HG03469 (cell line): Measurements from ENCODE around the gene KCNIP3.

Experiments
- ATAC-seq: cut with Tn5 transposase; IDR thresholded peaks from one replicate; pipeline ENCODE4 v1.9.1; 2021; ENCODE audit warnings: mild to moderate bottlenecking, moderate library complexity, moderate number of reproducible peaks; ENCODE audit not compliant: unreplicated experiment

The KCNIP3 gene

DNA sequence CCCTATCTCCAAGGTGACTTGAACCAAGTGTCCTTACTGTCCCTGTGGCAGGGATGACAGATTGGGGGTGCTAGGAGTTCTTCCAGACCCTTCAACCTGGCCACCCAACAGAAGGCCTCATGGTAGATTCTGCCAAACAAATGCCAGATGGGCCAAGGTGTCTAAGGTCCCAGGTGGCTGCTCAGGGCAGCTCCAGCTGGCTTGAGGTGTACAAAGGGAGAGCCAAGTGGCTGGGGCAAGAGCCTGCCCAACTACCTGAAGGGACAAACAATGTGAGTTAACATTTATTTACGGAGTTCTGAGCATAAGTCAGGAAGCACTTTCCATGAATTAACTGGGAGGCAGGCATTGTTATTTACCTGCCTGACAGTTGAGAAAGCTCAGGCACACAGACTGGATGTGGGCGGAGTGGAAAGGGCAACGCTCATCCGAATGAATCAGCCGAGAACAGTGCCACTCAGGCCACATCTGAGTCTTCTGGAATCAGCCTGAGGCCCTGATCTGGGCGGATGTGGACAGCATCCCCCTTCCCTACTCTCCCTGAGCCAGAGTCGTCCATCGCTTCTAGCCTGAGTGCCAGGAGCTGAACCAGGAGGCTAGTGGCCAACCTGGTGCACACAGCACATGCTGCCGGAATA, 4.4 kb upstream of the KCNIP3 start:
- no peak for ATAC-seq

DNA sequence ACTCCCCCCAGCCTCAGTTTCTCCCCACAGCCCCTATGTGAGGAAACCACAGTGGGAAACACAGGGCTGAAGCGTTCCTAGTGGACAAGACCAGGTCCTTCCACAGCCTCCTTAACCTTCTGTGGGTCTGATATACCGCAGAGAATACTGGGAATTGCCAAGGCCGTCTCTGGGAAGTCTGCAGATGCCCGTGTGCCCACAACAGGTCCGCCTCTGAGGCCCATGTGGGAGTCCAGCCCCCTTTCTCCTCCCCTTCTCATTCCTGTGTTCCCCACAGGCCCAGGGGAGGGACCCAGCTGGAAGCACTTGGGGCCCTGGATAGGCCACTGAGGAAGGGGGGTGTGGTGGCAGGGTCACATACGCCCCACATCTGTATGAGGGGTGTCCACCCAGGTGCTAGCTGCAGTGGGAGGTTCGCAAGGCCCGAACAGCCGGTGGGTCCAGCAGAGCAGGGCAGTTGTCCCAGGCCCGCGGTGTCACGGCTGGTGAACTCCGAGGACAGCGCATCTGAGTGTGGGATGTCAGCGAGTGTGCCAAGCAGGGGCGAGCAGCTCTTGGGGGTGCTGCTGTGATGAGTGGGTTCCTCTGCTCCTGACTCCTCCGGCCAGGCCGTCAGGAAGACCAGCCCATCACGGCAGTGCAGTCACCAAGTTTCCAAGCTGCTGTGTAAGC, 2.4 kb upstream of the KCNIP3 start:
- ATAC-seq: no peak

DNA sequence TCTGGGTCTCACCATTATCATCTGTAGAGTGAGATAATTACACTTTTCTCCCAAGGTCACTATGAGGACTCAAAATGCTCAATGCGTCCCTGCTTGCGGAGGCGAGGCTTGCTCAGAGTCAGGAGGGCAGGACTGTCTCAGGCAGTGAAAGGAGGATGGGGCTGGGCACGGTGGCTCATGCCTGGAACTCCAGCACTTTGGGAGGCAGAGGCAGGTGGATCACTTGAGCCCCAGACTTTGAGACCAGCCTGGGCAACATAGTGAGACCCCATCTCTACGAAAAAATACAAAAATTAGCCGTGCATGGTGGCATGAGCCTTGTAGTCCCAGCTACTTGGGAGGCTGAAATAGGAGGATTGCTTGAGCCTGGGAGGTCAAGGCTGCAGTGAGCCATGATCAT, 1.8 kb upstream of the KCNIP3 start:
- ATAC-seq: no peak

DNA sequence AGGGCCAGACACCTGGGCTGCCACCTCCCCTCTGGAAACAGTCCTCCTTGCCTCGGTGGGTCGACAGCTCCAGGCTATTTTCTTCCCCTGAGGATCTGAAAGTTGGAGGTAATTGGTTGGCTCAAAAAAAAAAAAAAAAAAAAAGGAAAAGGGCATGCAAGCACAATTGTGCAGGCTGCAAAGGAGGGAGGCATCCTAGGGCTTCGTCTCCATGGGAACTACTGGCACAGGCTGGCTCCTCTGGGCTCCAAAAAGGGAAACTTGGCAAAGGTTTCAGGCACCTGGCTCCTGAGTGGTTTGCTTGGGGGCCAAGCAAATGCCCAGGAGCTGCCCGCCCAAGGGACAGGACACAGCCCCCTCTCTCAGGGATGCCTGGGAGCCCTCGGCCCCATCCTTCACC, 1.1 kb upstream of the KCNIP3 start:
- ATAC-seq: no peak

DNA sequence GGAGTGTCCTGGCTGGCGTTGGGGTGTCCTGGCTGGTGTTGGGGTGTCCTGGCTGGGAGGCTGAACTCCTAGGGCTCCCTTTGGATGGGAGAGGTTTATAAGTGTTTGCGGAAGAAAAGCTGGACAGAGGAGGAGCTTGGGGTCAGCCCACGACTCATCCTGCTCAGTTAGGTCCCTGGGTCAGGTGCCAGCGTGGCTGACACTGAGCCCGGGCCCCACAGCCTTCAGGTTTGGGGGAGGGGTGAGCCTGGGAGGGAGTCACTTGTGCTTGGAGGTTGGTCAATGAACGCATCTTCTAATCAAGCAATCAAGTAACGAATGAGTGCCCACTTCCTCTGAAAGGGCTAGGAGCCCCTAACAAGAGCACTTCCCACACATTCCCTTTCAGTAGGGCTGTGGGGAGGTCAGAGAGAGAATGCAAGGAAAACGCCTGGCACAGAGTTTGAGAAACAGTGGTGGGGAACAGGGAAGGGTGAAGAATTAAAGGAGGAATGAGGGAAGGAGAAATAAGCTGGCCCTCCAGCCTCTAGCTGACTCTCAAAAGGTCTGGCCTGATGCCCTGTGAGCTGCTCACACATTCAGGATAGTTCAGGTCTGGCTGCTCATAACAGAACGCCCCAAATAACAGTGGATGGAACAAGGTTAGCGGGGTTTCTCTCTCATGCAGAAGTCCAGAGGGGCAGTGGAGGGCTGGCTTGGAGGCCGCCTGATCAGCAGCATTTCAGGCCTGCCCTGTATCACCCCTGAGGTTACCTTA, 670 bp downstream of the KCNIP3 start:
- no peak for ATAC-seq

DNA sequence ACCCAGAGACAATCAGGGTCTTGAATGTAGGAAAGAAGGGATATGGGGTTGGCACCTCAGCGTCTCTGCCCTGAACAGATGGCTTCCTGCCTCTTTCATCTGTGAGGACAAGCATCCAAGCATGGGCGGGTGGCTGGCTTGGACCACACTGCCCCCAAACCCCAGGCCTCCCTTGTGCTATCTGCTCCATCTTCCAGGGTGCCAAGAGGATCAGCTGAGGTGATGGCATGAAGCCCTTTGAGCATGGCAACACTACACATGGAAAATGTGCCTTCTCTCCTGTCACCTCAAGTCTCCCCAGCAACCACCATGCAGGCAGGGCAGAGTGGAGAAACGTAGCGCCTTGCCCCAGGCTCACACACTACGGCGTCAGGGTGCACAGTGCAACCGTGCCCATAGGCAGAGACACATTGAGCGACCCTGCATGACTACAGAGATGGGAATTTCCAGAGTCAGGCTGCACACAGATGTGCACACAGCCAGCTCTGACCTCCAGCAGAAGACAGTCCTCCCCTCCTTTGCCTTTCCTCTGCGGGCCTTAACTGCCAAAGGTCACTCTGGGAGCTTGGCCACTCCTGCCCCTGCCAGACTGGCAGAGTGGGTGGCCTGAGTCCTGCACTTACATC, 1.5 kb downstream of the KCNIP3 start:
- ATAC-seq: no peak

DNA sequence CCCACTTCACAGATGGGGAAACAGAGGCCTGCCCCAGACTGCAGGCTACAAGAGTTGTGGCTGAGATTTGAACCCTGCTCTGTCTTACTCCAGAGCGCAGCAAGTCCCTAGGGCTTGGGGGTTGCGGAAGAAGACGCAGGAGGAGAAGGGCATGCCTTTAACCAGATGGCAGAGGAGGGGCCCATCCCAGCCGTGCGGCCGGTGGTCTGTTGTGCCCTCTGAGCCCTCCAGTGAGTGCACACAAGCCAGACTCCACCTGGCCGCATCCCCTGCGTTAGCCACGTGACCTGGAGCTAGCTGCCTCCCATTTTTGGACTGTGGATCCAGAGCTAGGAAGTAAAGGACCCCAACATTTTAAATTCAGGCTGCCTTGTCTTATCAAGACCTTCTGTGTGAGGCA, 2.8 kb downstream of the KCNIP3 start:
- ATAC-seq: no peak

DNA sequence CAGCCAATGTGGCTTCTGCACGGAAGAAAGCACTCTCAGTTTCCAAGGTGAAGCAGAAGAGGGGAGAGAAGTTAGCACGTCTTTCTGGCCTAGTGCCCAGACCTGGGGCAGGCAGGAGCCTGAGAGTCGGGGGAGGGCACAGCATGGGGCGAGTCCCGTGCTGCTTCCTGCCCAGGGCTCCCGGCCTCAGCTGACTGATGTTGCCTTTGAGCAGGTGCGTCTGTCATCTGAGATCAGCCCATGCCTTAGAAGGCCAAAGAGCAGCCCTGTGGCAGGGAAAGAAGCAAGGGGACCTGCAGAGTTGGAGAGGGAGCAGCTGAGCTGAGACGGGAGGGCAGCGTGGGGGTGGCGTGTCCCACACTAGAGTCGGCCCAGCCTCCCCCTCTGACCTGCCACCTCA, 3.3 kb downstream of the KCNIP3 start:
- no peak for ATAC-seq

DNA sequence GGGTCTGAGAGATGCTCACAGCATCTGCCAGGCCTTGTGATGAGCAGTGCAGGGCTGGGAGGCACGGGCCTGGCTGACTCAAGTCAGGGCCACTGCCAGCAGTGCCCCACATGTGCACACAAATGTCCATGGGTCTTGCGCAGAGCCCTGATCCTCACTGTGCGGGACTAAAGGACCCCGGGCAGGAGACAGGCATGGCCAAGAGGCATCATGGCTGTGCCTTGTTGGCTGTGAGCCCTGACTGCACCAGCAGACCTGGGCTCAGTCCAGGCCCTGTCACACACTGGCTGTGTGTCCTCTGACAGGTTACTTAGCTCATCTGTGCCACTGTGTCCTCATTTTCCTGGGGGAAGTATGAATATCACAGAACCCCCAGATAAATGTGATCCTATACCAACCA, 4.0 kb downstream of the KCNIP3 start:
- no peak for ATAC-seq

DNA sequence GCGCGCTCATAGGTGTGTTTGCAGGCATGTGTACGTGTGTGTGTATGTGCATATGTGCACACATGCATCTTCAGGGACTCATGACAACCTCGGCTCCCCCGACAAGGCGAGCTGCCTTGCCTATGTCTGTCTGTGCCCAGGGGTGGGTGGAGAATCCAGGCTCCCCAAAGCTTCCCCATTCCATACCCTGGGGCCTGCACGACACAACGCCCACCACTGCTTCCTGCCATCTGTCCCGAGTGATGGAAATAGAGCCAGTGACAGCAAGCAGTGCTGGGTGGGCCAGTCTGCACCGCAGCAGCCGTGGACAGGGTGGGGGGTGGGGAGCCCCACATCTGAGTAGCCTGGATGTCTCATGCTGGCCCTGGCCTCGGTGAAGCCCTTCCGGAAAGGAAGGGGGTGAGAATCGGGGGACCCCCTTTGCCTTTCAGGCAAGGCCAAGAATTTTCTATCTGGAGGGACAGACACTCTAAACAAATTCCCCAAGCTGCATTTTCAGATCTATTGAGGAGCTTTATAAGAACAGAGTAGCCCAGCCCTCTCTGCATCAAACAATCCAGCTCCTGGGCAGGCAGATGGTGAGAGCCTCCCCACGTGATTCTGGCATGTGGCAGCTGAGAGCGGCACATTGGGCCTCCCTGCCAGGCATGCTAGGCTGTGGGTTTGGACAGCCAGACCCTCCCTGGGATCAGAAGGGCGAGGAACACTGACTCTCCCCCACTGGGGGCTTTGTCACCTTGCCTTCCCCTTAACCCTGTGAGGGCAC, 4.9 kb downstream of the KCNIP3 start:
- no peak for ATAC-seq

DNA sequence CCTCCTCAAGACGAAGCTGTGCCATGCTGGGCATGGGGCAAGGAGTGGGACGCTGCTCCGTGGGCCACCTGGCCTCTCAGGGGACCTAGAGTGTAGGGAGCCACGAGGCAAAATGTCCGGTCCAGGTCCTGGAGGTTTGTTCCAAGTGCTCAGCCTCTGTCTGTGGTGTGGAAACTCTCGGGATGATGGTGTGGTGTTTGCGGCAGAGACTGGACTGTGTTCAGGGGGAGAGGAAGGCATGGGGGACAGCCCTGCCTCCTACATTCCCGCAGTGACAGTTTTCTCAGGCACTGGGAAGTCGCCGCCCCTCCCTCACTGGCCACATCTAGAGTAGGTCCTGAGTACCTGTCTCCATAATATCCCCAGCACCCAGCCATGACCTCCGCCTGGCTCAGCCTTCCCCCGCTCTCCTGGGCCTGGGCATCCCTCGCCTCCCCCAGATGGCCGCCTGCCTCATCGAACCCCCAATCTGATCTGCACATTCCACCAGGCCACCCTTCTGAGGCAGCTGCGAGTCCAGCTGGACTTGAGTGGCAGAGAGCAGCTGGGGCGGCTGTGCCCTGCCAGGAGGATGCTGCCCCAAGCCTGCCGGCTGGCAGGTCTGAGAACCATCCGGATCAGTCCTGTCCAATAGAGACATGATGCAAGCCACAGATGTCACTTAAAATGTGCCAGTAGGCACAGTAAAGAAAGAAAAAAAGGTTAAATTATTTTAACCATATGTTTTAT, 6.2 kb downstream of the KCNIP3 start:
- no peak for ATAC-seq

DNA sequence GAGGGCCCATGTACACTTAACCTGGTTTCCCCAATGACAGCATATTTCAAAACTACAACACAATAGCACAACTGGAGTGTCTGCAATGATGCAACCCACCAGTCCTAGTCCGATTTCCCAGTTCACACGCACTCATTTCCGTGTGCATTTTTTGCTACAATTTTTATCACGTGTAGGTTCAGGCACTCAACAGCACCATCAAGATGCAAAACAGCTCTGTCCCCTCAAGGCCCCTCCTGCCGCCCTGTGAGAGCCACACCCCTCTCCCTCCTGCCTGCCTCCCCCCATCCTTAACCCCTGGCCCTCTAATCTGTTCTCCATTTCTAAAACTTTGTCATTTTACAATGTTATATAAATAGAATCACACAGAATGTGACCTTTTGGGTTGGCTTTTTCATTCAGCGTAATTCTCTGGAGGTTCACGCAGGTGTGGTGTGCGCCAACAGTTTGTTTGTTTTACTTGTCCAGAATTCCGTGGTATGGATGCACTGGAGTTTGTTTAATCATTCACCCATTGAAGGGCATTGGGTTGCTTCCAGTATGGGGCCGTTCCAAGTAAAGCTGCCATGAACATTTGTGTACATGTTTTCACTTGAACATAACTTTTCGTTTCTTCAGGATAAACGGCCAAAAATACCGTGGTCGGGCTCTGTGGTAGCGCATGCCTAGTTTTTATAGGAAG, 8.4 kb downstream of the KCNIP3 start:
- ATAC-seq: no peak

DNA sequence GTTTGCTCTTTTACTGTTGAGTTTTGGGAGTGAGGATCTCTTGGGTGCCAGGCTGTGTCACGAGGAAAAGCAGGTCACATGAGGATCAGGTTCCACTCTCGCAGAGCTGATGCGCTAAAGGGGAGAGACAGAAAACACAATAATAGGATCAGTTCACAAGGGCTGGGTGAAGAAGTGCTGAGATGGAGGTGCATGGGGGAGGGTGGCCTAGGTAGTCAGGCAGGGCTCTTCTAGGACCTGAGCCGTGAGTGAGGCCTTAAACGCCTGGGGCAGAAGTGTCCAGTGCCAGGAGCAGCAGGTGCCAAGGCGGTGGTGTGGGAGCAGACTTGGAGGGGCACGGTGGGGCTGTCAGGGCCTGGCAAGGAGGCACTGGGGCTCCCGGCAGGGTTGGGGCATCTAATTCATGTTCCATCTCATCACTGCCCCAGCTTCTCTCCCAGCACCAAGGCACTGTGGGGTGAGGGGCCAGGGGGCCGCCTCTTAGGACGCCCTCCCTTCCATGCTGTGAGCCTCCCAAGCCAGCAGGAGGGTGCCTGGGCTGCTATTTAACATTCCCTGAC, 9.3 kb downstream of the KCNIP3 start:
- ATAC-seq: no peak

DNA sequence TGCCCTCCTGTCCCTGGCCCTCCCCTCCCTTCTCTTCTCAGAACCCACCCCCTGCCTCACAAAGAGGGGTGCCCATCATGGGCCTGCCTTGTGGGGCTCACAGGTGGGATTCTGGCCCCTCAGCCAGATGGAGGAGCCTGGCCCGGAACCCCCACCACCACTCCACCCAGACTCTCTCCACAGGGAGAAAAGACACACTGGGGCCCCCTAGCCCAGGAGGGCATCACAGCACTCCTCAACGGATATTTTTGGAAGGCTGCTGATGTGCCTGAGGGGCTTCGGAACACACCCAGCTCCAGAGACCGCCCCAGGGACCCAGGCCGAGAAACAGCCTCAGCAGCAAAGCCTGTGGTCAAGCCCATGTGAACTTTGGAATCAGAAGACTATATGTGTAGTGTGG, 9.9 kb downstream of the KCNIP3 start:
- no peak for ATAC-seq

DNA sequence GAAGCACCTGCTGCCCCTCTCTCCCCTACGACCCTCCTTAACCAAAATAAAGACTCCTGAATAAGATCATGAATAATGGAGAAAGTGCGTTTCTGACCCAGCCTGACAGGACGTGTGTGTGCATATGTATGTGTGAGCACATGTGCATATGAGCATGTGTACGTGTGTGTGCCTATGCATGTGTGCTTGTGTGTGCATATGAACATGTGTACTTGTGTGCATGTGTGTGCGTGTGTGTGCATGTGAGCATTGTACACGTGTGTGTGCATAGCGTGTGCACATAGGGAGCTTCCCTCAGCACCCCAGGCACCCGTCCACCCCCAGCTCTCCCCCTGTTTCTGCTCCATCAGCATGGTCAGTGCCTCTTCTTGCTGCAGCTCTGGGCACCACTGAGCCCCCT, 10.7 kb downstream of the KCNIP3 start:
- ATAC-seq: no peak

DNA sequence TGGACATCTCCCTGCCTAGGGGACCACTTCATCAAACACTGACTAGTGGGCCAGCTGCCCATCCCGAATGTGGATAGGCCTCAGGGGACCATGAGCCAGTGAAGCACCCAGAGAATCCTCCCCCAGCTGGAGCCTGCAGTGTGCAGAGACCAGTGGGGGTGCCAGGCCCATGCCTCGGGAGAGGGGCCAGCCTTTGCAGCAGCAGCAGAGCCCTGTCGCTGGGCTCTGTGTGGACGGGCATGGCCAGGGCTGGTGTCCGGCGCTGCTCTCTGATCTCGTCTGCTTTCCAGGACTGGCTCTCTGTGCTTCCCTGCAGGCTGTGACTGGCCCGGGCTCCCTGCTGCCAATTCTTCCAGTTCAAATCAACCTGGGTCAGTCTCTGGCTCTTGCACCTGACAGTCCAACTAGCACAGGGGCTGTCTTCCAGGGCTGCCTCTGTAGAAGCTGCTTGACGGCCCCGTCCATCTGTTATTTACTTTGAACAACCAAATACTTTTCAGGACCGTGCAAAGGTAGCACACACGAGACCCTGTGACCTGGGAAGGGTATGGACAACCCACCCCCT, 11.4 kb downstream of the KCNIP3 start:
- no peak for ATAC-seq

DNA sequence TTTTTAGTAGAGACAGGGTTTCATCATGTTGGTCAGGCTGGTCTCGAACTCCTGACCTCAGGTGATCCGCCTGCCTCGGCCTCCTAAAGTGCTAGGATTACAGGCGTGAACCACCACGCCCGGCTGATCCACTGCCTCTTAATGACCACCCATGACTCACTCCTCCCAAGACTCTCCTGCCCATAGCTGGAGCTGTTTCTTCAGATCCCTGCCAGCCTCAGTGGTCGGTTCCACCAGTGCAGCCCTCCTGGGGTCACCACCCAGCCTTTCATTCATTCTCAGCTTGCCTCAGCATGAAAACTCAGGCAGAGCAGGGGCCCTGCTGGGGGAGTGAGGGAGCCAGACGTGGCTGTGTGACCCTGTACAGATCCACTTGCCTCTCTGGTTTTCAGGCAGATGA, 12.5 kb downstream of the KCNIP3 start:
- ATAC-seq: no peak

DNA sequence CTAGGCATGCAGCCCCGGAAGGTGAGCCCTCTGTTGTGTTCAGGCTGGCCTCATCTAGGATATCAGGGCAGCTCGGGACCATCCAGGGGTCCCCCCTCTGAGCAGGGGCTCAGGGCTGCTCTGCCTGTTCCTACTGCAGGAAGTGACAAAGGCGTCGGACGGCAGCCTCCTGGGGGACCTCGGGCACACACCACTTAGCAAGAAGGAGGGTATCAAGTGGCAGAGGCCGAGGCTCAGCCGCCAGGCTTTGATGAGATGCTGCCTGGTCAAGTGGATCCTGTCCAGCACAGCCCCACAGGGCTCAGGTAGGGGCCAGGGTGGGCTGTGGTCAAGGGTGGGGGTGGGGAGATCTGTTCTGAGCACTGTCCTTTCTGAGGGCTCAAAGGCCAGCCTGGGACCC, 13.1 kb downstream of the KCNIP3 start:
- no peak for ATAC-seq

DNA sequence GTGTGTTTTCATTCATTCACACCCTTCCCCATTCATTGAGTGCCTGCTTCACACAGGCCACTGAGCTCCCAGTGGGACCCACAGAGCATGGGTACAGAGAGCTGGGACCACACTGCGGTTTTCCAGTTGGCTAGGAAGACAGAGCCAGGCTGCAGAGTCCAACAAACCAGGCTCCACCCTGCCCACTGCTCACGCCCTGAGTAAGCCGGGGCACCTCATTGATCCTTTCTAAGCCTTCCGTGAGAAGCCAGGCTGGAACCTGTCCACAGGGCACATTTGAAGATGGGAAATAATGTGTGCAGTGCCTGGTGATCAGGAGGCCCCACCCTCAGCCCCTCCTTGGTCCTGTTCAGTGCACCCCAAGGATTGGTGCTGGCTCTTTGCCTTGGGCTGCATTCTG, 13.5 kb downstream of the KCNIP3 start:
- ATAC-seq: no peak
